MCF 10A (cell line): Measurements from ENCODE around the gene PTPRK. TPM values are rescaled to one million over a fixed set of nuclear protein-coding genes. Genes with fewer than 3 reads are reported as not detected.

Experiments used
- BruUV-seq: library from RNA; stranded (reverse); fragments of 400-500 nt; replicated peaks from 2 replicates; lab custom pipeline; 2021; lab: Mats Ljungman, UMichigan
- CTCF ChIA-PET: fragments of 300-600 bp; sonication (Branson Sonifier 250); formaldehyde crosslinking; extraction: SDS; loops from one replicate; lab custom pipeline; 2021; ENCODE audit warnings: antibody characterized with exemption, inconsistent platforms; lab: Yijun Ruan, JAX
- POLR2A ChIA-PET: fragments of 300-600, 350-650 bp; sonication (Branson Sonifier 250); formaldehyde crosslinking; extraction: SDS; loops from one replicate; lab custom pipeline; 2020; ENCODE audit warnings: antibody characterized with exemption, inconsistent platforms; lab: Yijun Ruan, JAX
- DNase-seq: peaks from one replicate; pipeline ENCODE4 v3.0.0-alpha.2; 2018; ENCODE audit not compliant: unreplicated experiment
- H3K27ac Mint-ChIP-seq: one replicate; pipeline ENCODE4 v1.8.0; 2022; ENCODE audit warnings: mild to moderate bottlenecking, low read depth, mixed read lengths; ENCODE audit not compliant: unreplicated experiment
- H3K27me3 Mint-ChIP-seq: one replicate; pipeline ENCODE4 v1.8.0; 2022; ENCODE audit warnings: mixed read lengths; ENCODE audit not compliant: insufficient read depth, unreplicated experiment
- H3K36me3 Mint-ChIP-seq: one replicate; pipeline ENCODE4 v1.8.0; 2022; ENCODE audit warnings: mild to moderate bottlenecking, moderate library complexity, mixed read lengths; ENCODE audit not compliant: insufficient read depth, unreplicated experiment
- H3K4me1 Mint-ChIP-seq: one replicate; pipeline ENCODE4 v1.8.0; 2022; ENCODE audit warnings: mixed read lengths; ENCODE audit not compliant: insufficient read depth, unreplicated experiment
- H3K4me3 Mint-ChIP-seq: one replicate; pipeline ENCODE4 v1.8.0; 2022; ENCODE audit warnings: mild to moderate bottlenecking, moderate library complexity, mixed read lengths; ENCODE audit not compliant: unreplicated experiment
- H3K9me3 Mint-ChIP-seq: one replicate; pipeline ENCODE4 v1.8.0; 2022; ENCODE audit warnings: mixed read lengths; ENCODE audit not compliant: unreplicated experiment
- intact Hi-C: fragments of 100-400 bp; cut with micrococcal nuclease; formaldehyde crosslinking; loops from 2 replicates; pipeline ENCODE4 v1.14.1; 2022
- total RNA-seq: library from RNA; stranded (reverse); gene quantifications from 2 replicates; pipeline ENCODE4 v1.2.3, GENCODE V29; 2022
- TF ChIP-seq, protein P1 (sequence below): fragments of 200-600 bp; IDR thresholded peaks from one replicate; pipeline ENCODE4 v1.8.0; 2022; ENCODE audit warnings: antibody characterized with exemption, mild to moderate bottlenecking; ENCODE audit not compliant: unreplicated experiment

PTPRK gene
- total RNA-seq, 1 experiment from 2014 or later = 50.2 TPM

DNA sequence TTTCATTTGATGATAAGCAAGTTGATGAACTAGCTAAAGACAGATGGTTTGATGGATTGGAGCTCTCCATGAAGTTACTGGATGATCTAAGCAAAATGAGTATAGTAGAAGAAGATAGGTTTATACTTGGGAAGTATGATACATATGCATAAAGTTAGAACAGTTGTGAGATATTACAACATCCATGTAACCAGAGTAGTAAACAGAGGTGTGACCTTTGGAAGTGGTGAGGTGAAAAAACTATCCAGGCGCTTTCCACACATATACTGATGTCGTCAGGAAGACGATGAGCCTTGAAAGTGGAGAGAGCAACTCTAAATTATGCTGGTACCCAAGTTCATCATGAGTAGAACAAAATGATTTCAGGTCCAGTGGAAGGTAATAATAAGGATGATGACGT, 271.0 kb downstream of the PTPRK start:
- Mint-ChIP-seq H3K27ac (no peak overlapping the region), H3K4me1 (no peaks in the 10 kb centered on the region), H3K27me3 (no peaks in the 10 kb centered on the region), H3K4me3 (no peak overlapping the region), H3K36me3 (no peaks in the 10 kb centered on the region), H3K9me3 (no peaks in the 10 kb centered on the region)
- ChIA-PET POLR2A (no interaction called here), CTCF (interaction anchor here (0.6 kb wide), 1 partner anchor 1587 kb away, joined by 3 read pairs; no protein-coding TSS in a partner anchor)
- TF ChIP-seq, protein P1, sequence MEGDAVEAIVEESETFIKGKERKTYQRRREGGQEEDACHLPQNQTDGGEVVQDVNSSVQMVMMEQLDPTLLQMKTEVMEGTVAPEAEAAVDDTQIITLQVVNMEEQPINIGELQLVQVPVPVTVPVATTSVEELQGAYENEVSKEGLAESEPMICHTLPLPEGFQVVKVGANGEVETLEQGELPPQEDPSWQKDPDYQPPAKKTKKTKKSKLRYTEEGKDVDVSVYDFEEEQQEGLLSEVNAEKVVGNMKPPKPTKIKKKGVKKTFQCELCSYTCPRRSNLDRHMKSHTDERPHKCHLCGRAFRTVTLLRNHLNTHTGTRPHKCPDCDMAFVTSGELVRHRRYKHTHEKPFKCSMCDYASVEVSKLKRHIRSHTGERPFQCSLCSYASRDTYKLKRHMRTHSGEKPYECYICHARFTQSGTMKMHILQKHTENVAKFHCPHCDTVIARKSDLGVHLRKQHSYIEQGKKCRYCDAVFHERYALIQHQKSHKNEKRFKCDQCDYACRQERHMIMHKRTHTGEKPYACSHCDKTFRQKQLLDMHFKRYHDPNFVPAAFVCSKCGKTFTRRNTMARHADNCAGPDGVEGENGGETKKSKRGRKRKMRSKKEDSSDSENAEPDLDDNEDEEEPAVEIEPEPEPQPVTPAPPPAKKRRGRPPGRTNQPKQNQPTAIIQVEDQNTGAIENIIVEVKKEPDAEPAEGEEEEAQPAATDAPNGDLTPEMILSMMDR = no peak
- intact Hi-C loops = no loop called here
- no peak for DNase-seq
- no TSS peak for BruUV-seq

DNA sequence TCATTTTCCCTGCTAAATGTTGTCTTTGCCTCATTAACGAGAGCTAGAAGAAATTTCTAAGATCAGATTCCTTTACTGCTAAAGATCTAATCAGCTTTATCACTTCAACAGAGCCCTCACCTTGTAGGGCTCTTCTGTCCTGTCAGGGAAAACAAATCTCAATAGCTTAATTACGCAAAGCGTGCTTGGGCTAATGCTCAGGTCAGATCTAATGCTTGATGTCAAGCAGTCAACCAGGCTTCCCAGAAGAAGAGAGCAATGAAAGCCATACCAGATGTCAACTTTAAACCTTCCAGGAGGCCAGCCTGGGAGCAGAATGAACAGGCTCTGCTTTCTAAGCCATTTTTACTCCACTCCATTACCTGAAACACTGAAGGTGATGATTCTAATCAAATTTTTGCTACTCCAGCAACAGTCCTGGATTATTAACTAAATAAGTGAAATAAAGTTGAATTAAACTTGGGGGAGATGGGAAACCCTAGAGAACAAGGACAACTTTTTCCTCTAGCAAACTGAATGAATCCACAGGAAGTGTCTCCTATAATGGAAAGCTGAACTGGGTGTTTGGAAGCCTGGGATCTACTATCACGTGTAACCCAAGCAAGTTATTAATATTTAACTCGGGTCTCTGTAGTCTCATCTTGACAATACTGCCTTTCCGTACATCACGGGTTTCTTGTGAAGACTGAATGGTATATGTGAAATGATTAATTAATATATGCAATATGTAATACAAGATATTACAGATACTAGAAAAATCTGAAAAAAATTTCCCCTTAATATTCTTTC, 273.7 kb downstream of the PTPRK start:
- CTCF ChIA-PET = interaction anchor here (0.7 kb wide), 1 partner anchor 279 kb away, joined by 3 read pairs; no protein-coding TSS in a partner anchor
- Mint-ChIP-seq H3K27ac (no peak overlapping the region), H3K4me1 (peaks cover 5% of the 10 kb centered on the region), H3K27me3 (no peaks in the 10 kb centered on the region), H3K9me3 (no peaks in the 10 kb centered on the region), H3K4me3 (no peak overlapping the region), H3K36me3 (no peaks in the 10 kb centered on the region)
- POLR2A ChIA-PET = no interaction called here
- DNase-seq = no peak
- BruUV-seq = no TSS peak
- TF ChIP-seq, protein P1 = no peak
- intact Hi-C loops = no loop called here

DNA sequence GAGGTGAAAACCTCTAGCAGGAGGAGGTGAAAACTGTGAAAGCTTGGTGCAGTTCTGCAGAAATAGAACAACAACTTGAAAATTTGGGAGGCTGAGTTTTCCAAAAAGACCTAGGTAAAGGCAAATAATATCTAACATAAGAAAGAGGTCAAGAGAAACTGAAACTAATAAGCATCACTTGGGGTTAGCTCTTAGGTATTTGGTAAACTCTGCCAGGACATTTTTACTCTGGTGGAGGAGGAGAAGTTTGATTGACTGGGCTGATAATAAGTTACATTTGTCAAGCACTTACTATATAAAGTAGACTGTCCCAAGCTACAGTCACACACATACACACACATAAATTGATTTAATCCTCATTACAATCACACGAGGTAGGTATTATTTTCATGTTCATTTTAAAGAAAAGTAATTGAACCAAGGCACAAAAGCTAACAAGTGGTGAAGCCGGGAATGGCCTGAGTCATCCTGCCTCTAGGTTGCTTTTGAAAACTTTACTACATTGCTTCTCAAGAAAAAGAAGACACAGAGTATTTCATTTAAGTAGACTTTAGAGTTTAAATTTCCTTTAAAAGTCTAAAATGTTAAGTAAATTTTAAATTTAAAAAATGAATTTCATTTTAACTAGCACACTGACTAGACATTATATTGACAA, 275.5 kb downstream of the PTPRK start:
- no peak overlapping the region for H3K27ac Mint-ChIP-seq
- intact Hi-C loops = no loop called here
- no peaks in the 10 kb centered on the region for H3K27me3 Mint-ChIP-seq
- peaks cover 11% of the 10 kb centered on the region for H3K4me1 Mint-ChIP-seq
- no TSS peak for BruUV-seq
- POLR2A ChIA-PET = no interaction called here
- no peak overlapping the region for H3K4me3 Mint-ChIP-seq
- H3K9me3 Mint-ChIP-seq = no peaks in the 10 kb centered on the region
- H3K36me3 Mint-ChIP-seq = peaks cover 3% of the 10 kb centered on the region
- TF ChIP-seq, protein P1 = no peak
- CTCF ChIA-PET = interaction anchor here (0.7 kb wide), 1 partner anchor 17 kb away, joined by 3 read pairs; no protein-coding TSS in a partner anchor
- DNase-seq = no peak

DNA sequence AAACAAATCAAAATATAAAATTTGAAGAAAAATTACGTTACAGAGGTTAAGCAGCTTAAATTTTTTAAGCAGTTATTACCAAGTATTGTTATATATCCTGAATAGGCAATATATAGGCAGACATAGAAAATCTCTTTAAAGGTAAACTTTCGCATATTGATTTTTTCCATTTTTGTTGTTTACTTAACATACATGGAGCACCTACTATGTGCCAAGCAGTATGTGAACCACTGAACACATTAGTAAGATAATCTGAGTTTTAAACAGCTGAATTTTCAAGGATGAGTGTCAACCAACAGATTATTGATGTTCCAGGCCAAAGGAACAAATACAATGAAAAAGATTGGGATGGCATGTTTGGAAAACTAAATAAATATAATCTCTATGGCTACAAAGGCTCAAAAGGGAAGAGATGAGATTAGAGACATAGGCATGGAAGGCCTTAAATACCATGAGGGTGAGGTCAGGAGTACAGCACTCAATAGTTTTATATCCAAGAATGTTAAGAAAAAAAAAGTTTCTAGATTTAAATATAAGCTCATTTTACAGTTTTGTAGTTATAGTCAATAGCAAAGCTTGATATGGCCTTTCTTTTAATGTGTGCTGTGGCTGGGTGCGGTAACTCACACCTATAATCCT, 277.5 kb downstream of the PTPRK start:
- Mint-ChIP-seq H3K4me1 (peaks cover 11% of the 10 kb centered on the region), H3K36me3 (peaks cover 7% of the 10 kb centered on the region), H3K27me3 (no peaks in the 10 kb centered on the region), H3K9me3 (no peaks in the 10 kb centered on the region), H3K4me3 (no peak overlapping the region), H3K27ac (no peak overlapping the region)
- intact Hi-C loops = no loop called here
- TF ChIP-seq, protein P1 = no peak
- CTCF ChIA-PET = interaction anchor here (1.0 kb wide), 1 partner anchor 9 kb away, joined by 3 read pairs; no protein-coding TSS in a partner anchor
- BruUV-seq = no TSS peak
- POLR2A ChIA-PET = interaction anchor here (0.6 kb wide), 2 partner anchors 272 to 281 kb away, joined by 3 read pairs; no protein-coding TSS in a partner anchor
- DNase-seq = no peak
